HCT116 (cell line): ENCODE measurements around the gene CTR9. TPM values are rescaled to one million over a fixed set of nuclear protein-coding genes. Genes with fewer than 3 reads are reported as not detected.

Source experiments
- ATAC-seq: fragments of 200-7000 bp; cut with Tn5 transposase; 2 replicates; pipeline ENCODE4 v1.9.1; 2020; ENCODE audit warnings: mild to moderate bottlenecking, moderate library complexity
- BruUV-seq: library from RNA; stranded (reverse); fragments of 400-500 nt; replicated peaks from 2 replicates; lab custom pipeline; 2021; lab: Mats Ljungman, UMichigan
- CTCF ChIA-PET: fragments of 300-600 bp; sonication (Branson Sonifier 250); formaldehyde crosslinking; loops from one replicate; lab custom pipeline; 2021; ENCODE audit warnings: antibody characterized with exemption; lab: Charles Lee
- POLR2A ChIA-PET: fragments of 300-600, 350-600 bp; sonication (Branson Sonifier 250); formaldehyde crosslinking; loops from one replicate; lab custom pipeline; 2021; ENCODE audit warnings: antibody characterized with exemption; lab: Charles Lee
- RAD21 ChIA-PET, 2 experiments: fragments of 300-600 bp; sonication (Branson Sonifier 250); formaldehyde crosslinking; loops; one replicate each; lab custom pipeline; 2023; ENCODE audit warnings: low total read pairs in 2 of 2; ENCODE audit not compliant: uncharacterized antibody in 2 of 2, unreplicated experiment in 2 of 2, low non-redundant PET in 1 of 2; lab: Charles Lee
- DNase-seq: peaks from one replicate; pipeline ENCODE4 v3.0.0-alpha.2; 2010; ENCODE audit warnings: low read depth, low spot score
- H2AFZ ChIP-seq: fragments of 200-600 bp; shearing (Covaris generic), sonication (generic); 2 replicates; pipeline ENCODE4 v1.6.1; 2017; ENCODE audit warnings: low read depth, mixed run types, mixed read lengths, antibody characterized with exemption, low read length; ENCODE audit not compliant: poor library complexity, severe bottlenecking
- H3K27ac ChIP-seq: 2 replicates; pipeline ENCODE4 v1.5.1; 2012; ENCODE audit warnings: low read depth, low read length
- H3K27me3 ChIP-seq: fragments of 200-600 bp; sonication (generic); 2 replicates; pipeline ENCODE4 v1.6.1; 2016; ENCODE audit warnings: mixed run types, low read length, mixed read lengths; ENCODE audit not compliant: insufficient read depth
- H3K36me3 ChIP-seq, 2 experiments: fragments of 200-500 bp in 1 of 2; fragments of 200-600 bp in 1 of 2; sonication (Bioruptor generic) in 1 of 2; sonication (generic) in 1 of 2; 2 replicates each; pipeline versions ENCODE4 v1.5.1 to v1.6.1; 2014 to 2016; ENCODE audit warnings: low read length in 2 of 2, inconsistent platforms in 1 of 2, mixed read lengths in 1 of 2, mixed run types in 1 of 2; ENCODE audit not compliant: insufficient read depth in 2 of 2, control insufficient read depth in 1 of 2
- H3K4me1 ChIP-seq, 2 experiments: fragments of 200-600 bp in 1 of 2; sonication (generic) in 1 of 2; 2 replicates each; pipeline versions ENCODE4 v1.5.1 to v1.6.1; 2012 to 2017; ENCODE audit warnings: low read length in 2 of 2, inconsistent platforms in 1 of 2, mild to moderate bottlenecking in 1 of 2, mixed read lengths in 1 of 2, mixed run types in 1 of 2, moderate library complexity in 1 of 2; ENCODE audit not compliant: insufficient read depth in 2 of 2, control insufficient read depth in 1 of 2
- H3K4me2 ChIP-seq: fragments of 200-600 bp; sonication (generic); 2 replicates; pipeline ENCODE4 v1.6.1; 2017; ENCODE audit warnings: mixed run types, low read length, mixed read lengths
- H3K4me3 ChIP-seq, 2 experiments: fragments of 200-600 bp in 1 of 2; sonication (generic) in 1 of 2; replicated peaks in 1 of 2; 2 replicates each; pipeline ENCODE4 v1.5.1; 2011 to 2016; ENCODE audit warnings: low read length in 2 of 2, control low read depth in 1 of 2, low read depth in 1 of 2, mild to moderate bottlenecking in 1 of 2, mixed read lengths in 1 of 2, mixed run types in 1 of 2
- H3K79me2 ChIP-seq: fragments of 200-600 bp; sonication (generic); 2 replicates; pipeline ENCODE4 v1.6.1; 2017; ENCODE audit warnings: mild to moderate bottlenecking, mixed run types, low read length, moderate library complexity, mixed read lengths; ENCODE audit not compliant: insufficient read depth
- H3K9ac ChIP-seq: fragments of 200-600 bp; sonication (generic); 2 replicates; pipeline ENCODE4 v1.6.1; 2016; ENCODE audit warnings: low read length, mixed read lengths
- H3K9me2 ChIP-seq: fragments of 200-600 bp; sonication (generic), shearing (Covaris generic); 2 replicates; pipeline ENCODE4 v1.6.1; 2017; ENCODE audit warnings: mixed run types, mild to moderate bottlenecking, moderate library complexity; ENCODE audit not compliant: insufficient read depth
- H3K9me3 ChIP-seq, 2 experiments: fragments of 200-500 bp in 1 of 2; fragments of 200-600 bp in 1 of 2; sonication (Bioruptor generic) in 1 of 2; sonication (generic) in 1 of 2; 2 replicates each; pipeline ENCODE4 v1.6.1; 2014 to 2017; ENCODE audit warnings: low read length in 2 of 2, mixed read lengths in 2 of 2, inconsistent platforms in 1 of 2, low read depth in 1 of 2, mild to moderate bottlenecking in 1 of 2, mixed run types in 1 of 2, moderate library complexity in 1 of 2; ENCODE audit not compliant: control insufficient read depth in 1 of 2, insufficient read depth in 1 of 2
- H4K20me1 ChIP-seq: fragments of 200-600 bp; sonication (generic), shearing (Covaris generic); 2 replicates; pipeline ENCODE4 v1.6.1; 2017; ENCODE audit warnings: mixed run types, mild to moderate bottlenecking, moderate library complexity; ENCODE audit not compliant: insufficient read depth
- CEBPB ChIP-seq: IDR thresholded peaks from 2 replicates; pipeline ENCODE4 v1.6.1; 2012; ENCODE audit warnings: low read depth
- ELF1 ChIP-seq: IDR thresholded peaks from 2 replicates; pipeline ENCODE4 v1.6.1; 2012; ENCODE audit warnings: low read depth, borderline replicate concordance
- EZH2phosphoT487 ChIP-seq: fragments of 200-600 bp; IDR thresholded peaks from 2 replicates; pipeline ENCODE4 v1.6.1; 2018; ENCODE audit warnings: antibody characterized with exemption, borderline replicate concordance
- JUND ChIP-seq: IDR thresholded peaks from 2 replicates; pipeline ENCODE4 v1.6.1; 2012
- POLR2A ChIP-seq: IDR thresholded peaks from 2 replicates; pipeline ENCODE4 v1.7.0; 2011; ENCODE audit warnings: borderline replicate concordance; ENCODE audit not compliant: insufficient read depth, insufficient read length; ENCODE audit errors: extremely low read depth
- REST ChIP-seq: IDR thresholded peaks from 2 replicates; pipeline ENCODE4 v1.6.1; 2012; ENCODE audit warnings: low read depth
- SIN3A ChIP-seq: IDR thresholded peaks from 2 replicates; pipeline ENCODE4 v1.6.1; 2012; ENCODE audit warnings: low read depth
- SP1 ChIP-seq: IDR thresholded peaks from 2 replicates; pipeline ENCODE4 v1.6.1; 2012; ENCODE audit warnings: low read depth
- TCF7L2 ChIP-seq: IDR thresholded peaks from 2 replicates; pipeline ENCODE4 v1.7.0; 2011; ENCODE audit warnings: borderline replicate concordance, inconsistent platforms; ENCODE audit not compliant: insufficient read depth, insufficient read length; ENCODE audit errors: extremely low read depth
- ZBTB33 ChIP-seq: IDR thresholded peaks from 2 replicates; pipeline ENCODE4 v1.6.1; 2011; ENCODE audit warnings: mild to moderate bottlenecking, low read length, moderate library complexity; ENCODE audit not compliant: insufficient replicate concordance; ENCODE audit errors: extremely low read depth
- intact Hi-C: fragments of 100-400 bp; cut with micrococcal nuclease; formaldehyde crosslinking; loops from 2 replicates; pipeline ENCODE4 v1.10.0; 2022
- total RNA-seq: library from RNA; stranded (reverse); gene quantifications from one replicate; pipeline ENCODE4 v1.2.1, GENCODE V29; 2021; ENCODE audit not compliant: unreplicated experiment
- TF ChIP-seq, protein P1 (sequence below): IDR thresholded peaks from 2 replicates; pipeline ENCODE4 v1.6.1; 2012

Gene CTR9
- total RNA-seq, 1 experiment from 2014 or later, result 68.4 TPM

GRCh38 chr11:10720881-10721376 is 30.1 kb upstream of the CTR9 start (continued):
- TF ChIP-seq POLR2A (no peak), SP1 (no peak), JUND (no peak), ELF1 (no peak), EZH2phosphoT487 (no peak), CEBPB (no peak)
- TF ChIP-seq, protein P1, sequence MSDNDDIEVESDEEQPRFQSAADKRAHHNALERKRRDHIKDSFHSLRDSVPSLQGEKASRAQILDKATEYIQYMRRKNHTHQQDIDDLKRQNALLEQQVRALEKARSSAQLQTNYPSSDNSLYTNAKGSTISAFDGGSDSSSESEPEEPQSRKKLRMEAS, result no peak

DNA sequence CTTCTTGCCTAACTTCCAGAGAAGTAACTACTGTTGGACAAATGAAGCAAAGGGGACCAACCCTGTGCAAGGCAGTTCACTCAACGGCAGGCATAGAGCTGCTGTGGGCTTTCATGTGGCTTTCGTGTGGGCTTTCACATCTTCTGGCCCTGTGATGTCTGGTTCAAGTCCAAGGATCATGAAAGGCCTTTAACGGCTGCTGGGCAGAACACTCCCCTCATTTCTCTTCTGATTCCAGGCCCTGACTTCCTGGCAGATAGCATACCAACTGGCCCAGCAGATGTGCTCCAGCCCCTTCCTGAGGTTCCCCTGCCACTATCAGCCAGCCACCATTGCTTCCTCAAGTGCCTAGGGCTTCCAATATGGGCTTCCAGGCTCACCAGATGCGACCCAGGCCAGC is 28.7 kb upstream of the CTR9 start:
- intact Hi-C loops, result no loop called here
- Histone ChIP-seq H3K27ac (no peak overlapping the region), H3K4me1 (peaks cover 16 to 38% of the 10 kb centered on the region in 2 experiments), H2AFZ (no peak overlapping the region), H3K79me2 (no peaks in the 10 kb centered on the region), H3K9me2 (no peaks in the 10 kb centered on the region), H3K9me3 (peaks cover 0 to 16% of the 10 kb centered on the region in 2 experiments; a peak in 1 of 4 replicates), H3K27me3 (no peaks in the 10 kb centered on the region), H3K36me3 (peaks cover 0 to 6% of the 10 kb centered on the region in 2 experiments; a peak in 1 of 4 replicates), H3K4me2 (no peak overlapping the region), H4K20me1 (no peaks in the 10 kb centered on the region), H3K9ac (no peak overlapping the region), H3K4me3 (no peak overlapping the region)
- ChIA-PET POLR2A (no interaction called here), CTCF (no interaction called here), RAD21 (no interaction called here)
- BruUV-seq, result no TSS peak
- no peak for DNase-seq
- TF ChIP-seq TCF7L2 (no peak), REST (no peak), CEBPB (no peak), ZBTB33 (no peak), SIN3A (no peak)
- no peak for ATAC-seq
